Heart left ventricle (tissue), 16 donors: ENCODE measurements around the gene BDNF. TPM values are rescaled to one million over a fixed set of nuclear protein-coding genes. Genes with fewer than 3 reads are reported as not detected.

Source experiments
- ATAC-seq, 4 donors: fragments of 200-7000 bp; cut with Tn5 transposase; one replicate each; pipeline ENCODE4 v1.9.1; 2020 to 2022; ENCODE audit warnings: moderate library complexity in 4 of 4, mild to moderate bottlenecking in 3 of 4, moderate number of reproducible peaks in 1 of 4
- DNase-seq, 5 donors: peaks; one replicate each; pipeline ENCODE4 v3.0.0-alpha.2; 2020
- H3K27ac ChIP-seq, 12 donors: fragments of 200-600 bp; sonication (generic) in 4 of 12; one replicate each; pipeline versions ENCODE4 v1.5.0 to v1.8.0; 2016 to 2022; ENCODE audit warnings: mild to moderate bottlenecking in 2 of 12
- H3K27me3 ChIP-seq, 9 donors: fragments of 200-600 bp; sonication (generic) in 2 of 9; one replicate each; pipeline versions ENCODE4 v1.5.1 to v1.8.0; 2016 to 2022; ENCODE audit warnings: mild to moderate bottlenecking in 3 of 9
- H3K36me3 ChIP-seq, 9 donors: fragments of 200-600 bp; sonication (generic) in 2 of 9; one replicate each; pipeline versions ENCODE4 v1.5.0 to v1.8.0; 2018 to 2022; ENCODE audit warnings: mild to moderate bottlenecking in 2 of 9
- H3K4me1 ChIP-seq, 12 donors: fragments of 200-600 bp; sonication (generic) in 4 of 12; one replicate each; pipeline versions ENCODE4 v1.5.0 to v1.8.0; 2016 to 2022; ENCODE audit warnings: mild to moderate bottlenecking in 3 of 12
- H3K4me3 ChIP-seq, 12 donors: fragments of 200-600 bp; sonication (generic) in 4 of 12; one replicate each; pipeline versions ENCODE4 v1.5.0 to v1.8.0; 2017 to 2022; ENCODE audit warnings: mild to moderate bottlenecking in 9 of 12, moderate library complexity in 4 of 12
- H3K9me3 ChIP-seq, 12 donors: fragments of 200-600 bp; sonication (generic) in 4 of 12; one replicate each; pipeline versions ENCODE4 v1.5.0 to v1.8.0; 2016 to 2022; ENCODE audit warnings: mild to moderate bottlenecking in 1 of 12
- POLR2A ChIP-seq, 2 donors: fragments of 450-650 bp; IDR thresholded peaks; one replicate each; pipeline ENCODE4 v1.6.1; 2017; ENCODE audit warnings: antibody characterized with exemption in 2 of 2, mild to moderate bottlenecking in 2 of 2, moderate library complexity in 2 of 2
- WGBS, 4 donors: extraction: QIAGEN DNeasy Blood & Tissue Kit in 2 of 4; methylation state at CpG; one replicate each; pipeline versions ENCODE4 v1.1.5 to v1.1.7; 2013 to 2018; 5-methylcytosine and 5-hydroxymethylcytosine counted together
- intact Hi-C, 10 donors: fragments of 100-400 bp; cut with DNase I; formaldehyde crosslinking; loops; one replicate each; pipeline versions ENCODE4 v1.11.1 to v1.14.2; 2022
- polyA plus RNA-seq, 2 donors: library from polyadenylated mRNA; stranded (reverse); fragments of 200-250 nt; gene quantifications; one replicate each; pipeline ENCODE4 v1.2.3, GENCODE V29; 2013
- total RNA-seq, 9 donors: library from RNA; depleted of rRNA in 2 of 9; stranded (reverse); fragments of >200 nt in 2 of 9; fragmentation: NEBNext Ultra II Directional in 3 of 9; extraction: Animal tissue kit (Norgen Biotek cat#: 25700) in 3 of 9; gene quantifications; one replicate each; pipeline versions ENCODE4 v1.1.0 to v1.2.4, GENCODE V29; 2016 to 2023
- TF ChIP-seq, protein P1 (sequence below), 12 donors: fragments of 200-600 bp; sonication (generic) in 4 of 12; IDR thresholded peaks; one replicate each; pipeline versions ENCODE4 v1.5.0 to v1.8.0; 2018 to 2022; ENCODE audit warnings: antibody characterized with exemption in 12 of 12, mild to moderate bottlenecking in 5 of 12
- donor health status: ischemic (EF 13 %, LVEDD 7.1; RV severe dilation, severe dysfunction).
- donor health status: healthy with polysubstance abuse.
- donor health status: DM: no; HTN: yes; CAD: no.
- donor health status: DM: no; HTN: no; CAD: no.
- donor health status: ischemic (EF 25% LVEDD 6.9; RV normal size, moderate dysfunction).
- donor health status: ischemic (EF 25% LVEDD 5.7; RV mildly dilated, moderate dysfunction).
- donor health status: healthy.
- donor health status: DM: yes; HTN: yes; CAD: no.
- donor health status: ischemic (EF 35%, LVEDD 5.7; RV mildly dilated, moderate dysfunction).
- donor health status: nonischemic (EF 11% LVEDD 7.7; RV severe dilation, severe dysfunction).
- donor health status: DM: yes; HTN: yes; CAD: no.
- donor health status: PGD.
- donor health status: ischemic (EF 29% LVEDD 5.4; RV normal size, mild dysfunction).
- donor health status: nonischemic (EF 23%, LVEDD 6.1; RV moderate dilation, normal function).

Gene BDNF
- total and polyA plus RNA-seq, 11 donors: 0.93 to 8.5 (median 3.1) TPM

DNA sequence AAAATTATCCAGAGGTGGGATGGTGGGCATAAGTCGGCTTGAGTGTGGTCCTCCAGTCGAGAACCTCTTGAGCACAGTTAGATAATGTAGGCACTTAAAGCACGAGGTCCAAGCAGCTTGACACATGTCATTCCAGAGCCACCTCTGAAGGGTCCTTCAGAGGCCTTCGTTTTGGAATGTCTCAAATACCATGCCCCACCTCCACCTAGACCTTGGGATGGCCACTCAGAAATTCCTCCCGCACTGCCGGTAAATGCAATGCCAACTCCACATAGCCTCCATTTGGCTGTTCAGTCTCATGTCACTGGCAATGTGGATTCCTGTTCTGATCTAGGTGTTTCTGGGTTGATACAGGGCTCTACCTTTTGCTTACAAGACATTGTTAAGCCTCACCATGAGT, 43.9 kb downstream of the BDNF start:
- TF ChIP-seq, protein P1, sequence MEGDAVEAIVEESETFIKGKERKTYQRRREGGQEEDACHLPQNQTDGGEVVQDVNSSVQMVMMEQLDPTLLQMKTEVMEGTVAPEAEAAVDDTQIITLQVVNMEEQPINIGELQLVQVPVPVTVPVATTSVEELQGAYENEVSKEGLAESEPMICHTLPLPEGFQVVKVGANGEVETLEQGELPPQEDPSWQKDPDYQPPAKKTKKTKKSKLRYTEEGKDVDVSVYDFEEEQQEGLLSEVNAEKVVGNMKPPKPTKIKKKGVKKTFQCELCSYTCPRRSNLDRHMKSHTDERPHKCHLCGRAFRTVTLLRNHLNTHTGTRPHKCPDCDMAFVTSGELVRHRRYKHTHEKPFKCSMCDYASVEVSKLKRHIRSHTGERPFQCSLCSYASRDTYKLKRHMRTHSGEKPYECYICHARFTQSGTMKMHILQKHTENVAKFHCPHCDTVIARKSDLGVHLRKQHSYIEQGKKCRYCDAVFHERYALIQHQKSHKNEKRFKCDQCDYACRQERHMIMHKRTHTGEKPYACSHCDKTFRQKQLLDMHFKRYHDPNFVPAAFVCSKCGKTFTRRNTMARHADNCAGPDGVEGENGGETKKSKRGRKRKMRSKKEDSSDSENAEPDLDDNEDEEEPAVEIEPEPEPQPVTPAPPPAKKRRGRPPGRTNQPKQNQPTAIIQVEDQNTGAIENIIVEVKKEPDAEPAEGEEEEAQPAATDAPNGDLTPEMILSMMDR (IDR thresholded peaks at IDR 0.05): no peak
- no peak for TF ChIP-seq POLR2A (IDR thresholded peaks at IDR 0.05)
- no peaks in the 10 kb centered on the region for H3K9me3 ChIP-seq
- WGBS, 4 donors: 64 to 78% (median 75%) methylated on average over 6 of the region's 6 CpGs
- no peaks in the 10 kb centered on the region for H3K4me1 ChIP-seq
- no peaks in the 10 kb centered on the region for H3K36me3 ChIP-seq
- no peak for DNase-seq
- H3K27ac ChIP-seq: no peak overlapping the region
- no peak overlapping the region for H3K4me3 ChIP-seq
- intact Hi-C loops: no loop called here
- H3K27me3 ChIP-seq: no peaks in the 10 kb centered on the region
- no peak for ATAC-seq

DNA sequence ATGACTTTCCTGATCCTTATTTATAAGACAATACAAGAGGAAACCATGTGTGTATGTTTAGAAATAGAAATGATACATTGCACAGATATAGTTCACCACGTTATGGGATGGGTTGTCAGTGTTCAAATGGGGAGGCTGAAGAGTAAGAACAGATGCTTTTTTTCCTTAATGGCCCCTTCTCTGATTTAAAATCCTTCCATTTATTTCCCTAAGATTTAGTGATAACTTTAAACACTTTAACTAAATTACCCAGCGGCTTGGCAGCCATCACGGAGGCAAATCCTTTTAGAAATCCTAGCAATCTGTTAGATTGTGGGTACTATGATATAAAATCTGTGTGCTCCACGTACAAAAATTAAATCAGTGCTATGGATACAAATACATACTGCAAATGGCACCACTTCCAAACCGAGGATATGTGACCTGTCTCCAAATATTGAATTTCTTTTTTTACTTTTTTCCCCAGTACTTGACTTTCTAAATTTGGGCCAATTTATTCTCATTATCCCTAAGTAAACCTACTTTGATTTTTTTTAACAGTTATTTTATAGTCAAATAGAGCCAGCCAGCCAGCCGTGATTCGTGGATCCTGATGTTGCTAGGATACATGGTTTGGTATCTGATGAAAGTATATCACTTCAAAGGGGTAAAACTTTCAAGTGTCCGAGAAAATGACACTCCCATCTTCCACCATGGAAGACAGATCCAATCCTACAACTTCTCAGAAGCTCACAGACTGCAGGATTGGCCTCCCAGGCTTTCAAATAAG, 46.1 kb downstream of the BDNF start:
- ATAC-seq (no peak), DNase-seq (no peak)
- intact Hi-C loops: no loop called here
- Histone ChIP-seq H3K9me3 (no peaks in the 10 kb centered on the region), H3K4me3 (no peak overlapping the region), H3K36me3 (no peaks in the 10 kb centered on the region), H3K27me3 (no peaks in the 10 kb centered on the region), H3K27ac (no peak overlapping the region), H3K4me1 (peaks cover 0 to 5% (median 0%) of the 10 kb centered on the region in 12 donors)
- no peak for TF ChIP-seq POLR2A (IDR thresholded peaks at IDR 0.05)
- TF ChIP-seq, protein P1 (IDR thresholded peaks at IDR 0.05): no peak
- WGBS, 4 donors: 87 to 89% (median 88%) methylated on average over 8 of the region's 8 CpGs

DNA sequence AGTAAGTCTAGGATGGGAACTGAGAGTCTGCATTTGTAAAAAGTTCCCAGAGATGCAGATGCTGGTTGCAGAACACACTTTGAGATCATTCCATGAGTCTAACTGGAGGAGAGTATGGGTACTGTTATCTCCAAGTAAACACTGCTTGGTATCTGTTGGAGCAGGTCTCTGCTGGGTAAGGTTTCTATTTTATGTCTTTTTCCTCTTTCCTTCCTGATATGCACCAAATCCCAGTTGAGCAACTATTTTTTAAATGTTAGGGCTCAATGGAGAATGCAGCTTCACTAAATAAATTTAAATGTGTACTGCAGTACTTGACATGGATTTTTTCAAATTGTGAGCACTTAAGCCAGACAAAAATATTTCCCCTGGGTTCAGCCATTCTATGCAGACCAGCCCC, 48.5 kb downstream of the BDNF start:
- H3K4me1 ChIP-seq: peaks cover 0 to 16% (median 0%) of the 10 kb centered on the region in 12 donors
- no peak overlapping the region for H3K4me3 ChIP-seq
- H3K36me3 ChIP-seq: no peaks in the 10 kb centered on the region
- DNase-seq (no peak), ATAC-seq (no peak)
- H3K27me3 ChIP-seq: no peaks in the 10 kb centered on the region
- TF ChIP-seq POLR2A (IDR thresholded peaks at IDR 0.05): no peak
- TF ChIP-seq, protein P1 (IDR thresholded peaks at IDR 0.05): no peak
- intact Hi-C loops: no loop called here
- no peak overlapping the region for H3K27ac ChIP-seq
- H3K9me3 ChIP-seq: no peaks in the 10 kb centered on the region

DNA sequence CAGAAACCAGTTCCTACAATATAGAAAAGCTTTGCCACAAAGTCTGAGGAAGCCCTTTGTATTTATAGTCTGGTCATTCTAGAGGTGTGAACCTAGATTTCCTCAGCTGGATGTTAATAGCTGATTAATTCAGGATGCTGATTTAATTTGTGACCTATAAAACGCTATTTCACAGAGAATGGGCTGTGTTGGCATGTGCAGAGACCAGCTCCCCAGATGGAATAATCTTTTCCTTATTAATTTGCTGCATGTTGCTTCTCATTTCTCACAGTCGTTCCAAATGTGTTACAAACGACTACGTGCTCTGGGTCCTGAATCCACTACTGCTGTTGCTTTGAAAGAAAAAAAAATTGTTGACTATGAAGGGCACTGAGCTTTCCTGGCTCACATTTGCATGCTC, 49.3 kb downstream of the BDNF start:
- H3K4me1 ChIP-seq: peaks cover 0 to 24% (median 0%) of the 10 kb centered on the region in 12 donors
- 69 to 82% (median 78%) methylated on average over 4 of the region's 4 CpGs for WGBS, 4 donors
- ATAC-seq: no peak
- H3K36me3 ChIP-seq: no peaks in the 10 kb centered on the region
- no peak overlapping the region for H3K27ac ChIP-seq
- TF ChIP-seq, protein P1 (IDR thresholded peaks at IDR 0.05): no peak
- no peak for TF ChIP-seq POLR2A (IDR thresholded peaks at IDR 0.05)
- H3K4me3 ChIP-seq: no peak overlapping the region
- H3K9me3 ChIP-seq: no peaks in the 10 kb centered on the region
- intact Hi-C loops: no loop called here
- no peak for DNase-seq
- no peaks in the 10 kb centered on the region for H3K27me3 ChIP-seq
